Measurements from ENCODE around the gene TSPAN6. TPM values are rescaled to one million over a fixed set of nuclear protein-coding genes. Genes with fewer than 3 reads are reported as not detected.

TSPAN6 gene
- total and polyA plus RNA-seq, 10 of the 15 experiments (the other 5 are each of a cell fraction or from before 2014, with no cell fraction given), result 0.04 to 0.23 (median 0.08) TPM; not detected in 5

DNA sequence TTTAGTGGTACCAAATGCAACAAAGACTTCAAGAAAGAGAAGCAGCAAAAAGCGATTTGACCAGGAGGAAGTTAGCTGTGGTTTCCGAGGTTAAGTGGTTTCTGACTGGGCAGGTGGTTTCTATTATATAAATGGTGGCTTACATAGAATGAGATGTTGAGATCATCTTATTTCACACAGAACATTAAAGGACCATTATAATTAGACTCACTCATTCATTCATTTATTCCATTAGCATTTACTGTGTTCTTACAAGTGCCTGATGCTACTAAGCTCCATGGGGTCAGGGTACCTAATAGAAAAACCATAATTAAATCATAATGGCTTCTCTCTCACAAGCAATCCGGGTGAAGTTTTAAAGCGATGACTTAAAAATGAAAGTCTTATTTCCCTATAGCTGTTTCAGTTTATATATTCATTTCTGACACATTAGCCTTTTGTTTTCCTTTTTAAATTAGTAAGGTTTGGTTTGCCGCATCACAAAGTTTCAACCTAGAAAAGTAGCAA, 10.6 kb downstream of the TSPAN6 start (continued):
- TF ChIP-seq BHLHE40 (IDR thresholded peaks at IDR 0.05; ENCODE audit: borderline replicate concordance in 1 of 2, low read depth in 2 of 2, low read length in 1 of 2) (no peak), MEF2B (IDR thresholded peaks at IDR 0.05; ENCODE audit: partially characterized antibody, poor library complexity, severe bottlenecking) (peak; percentile 17), NR2F1 (conservative IDR thresholded peaks at IDR 0.05) (peak; percentile 42; the same call in 1 of the 2 replicates), SREBF1 (IDR thresholded peaks at IDR 0.05; ENCODE audit: low read length) (no peak), ZNF592 (IDR thresholded peaks at IDR 0.05) (no peak), NR2C2 (IDR thresholded peaks at IDR 0.05; ENCODE audit: borderline replicate concordance, control insufficient read depth, insufficient read length, low read depth) (no peak), NKRF (conservative IDR thresholded peaks at IDR 0.05) (no peak), CHD1 (IDR thresholded peaks at IDR 0.05; ENCODE audit: low read depth, low read length) (no peak), PML (IDR thresholded peaks at IDR 0.05; ENCODE audit: low read length) (peak; percentile 76; the same call in 1 of the 2 replicates), SMC3 (IDR thresholded peaks at IDR 0.05; ENCODE audit: borderline replicate concordance, low read length) (no peak), TCF7 (IDR thresholded peaks at IDR 0.05; ENCODE audit: borderline replicate concordance) (no peak; the same call in 1 of the 2 replicates), KAT2A (conservative IDR thresholded peaks at IDR 0.05; ENCODE audit: control insufficient read depth, low read depth, low read length) (no peak), MAX (IDR thresholded peaks at IDR 0.05; ENCODE audit: low read depth, low read length) (no peak)
- TF ChIP-seq, protein P1, sequence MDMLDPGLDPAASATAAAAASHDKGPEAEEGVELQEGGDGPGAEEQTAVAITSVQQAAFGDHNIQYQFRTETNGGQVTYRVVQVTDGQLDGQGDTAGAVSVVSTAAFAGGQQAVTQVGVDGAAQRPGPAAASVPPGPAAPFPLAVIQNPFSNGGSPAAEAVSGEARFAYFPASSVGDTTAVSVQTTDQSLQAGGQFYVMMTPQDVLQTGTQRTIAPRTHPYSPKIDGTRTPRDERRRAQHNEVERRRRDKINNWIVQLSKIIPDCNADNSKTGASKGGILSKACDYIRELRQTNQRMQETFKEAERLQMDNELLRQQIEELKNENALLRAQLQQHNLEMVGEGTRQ (IDR thresholded peaks at IDR 0.05; ENCODE audit: borderline replicate concordance, low read depth, low read length), result no peak
- TF ChIP-seq, protein P2, sequence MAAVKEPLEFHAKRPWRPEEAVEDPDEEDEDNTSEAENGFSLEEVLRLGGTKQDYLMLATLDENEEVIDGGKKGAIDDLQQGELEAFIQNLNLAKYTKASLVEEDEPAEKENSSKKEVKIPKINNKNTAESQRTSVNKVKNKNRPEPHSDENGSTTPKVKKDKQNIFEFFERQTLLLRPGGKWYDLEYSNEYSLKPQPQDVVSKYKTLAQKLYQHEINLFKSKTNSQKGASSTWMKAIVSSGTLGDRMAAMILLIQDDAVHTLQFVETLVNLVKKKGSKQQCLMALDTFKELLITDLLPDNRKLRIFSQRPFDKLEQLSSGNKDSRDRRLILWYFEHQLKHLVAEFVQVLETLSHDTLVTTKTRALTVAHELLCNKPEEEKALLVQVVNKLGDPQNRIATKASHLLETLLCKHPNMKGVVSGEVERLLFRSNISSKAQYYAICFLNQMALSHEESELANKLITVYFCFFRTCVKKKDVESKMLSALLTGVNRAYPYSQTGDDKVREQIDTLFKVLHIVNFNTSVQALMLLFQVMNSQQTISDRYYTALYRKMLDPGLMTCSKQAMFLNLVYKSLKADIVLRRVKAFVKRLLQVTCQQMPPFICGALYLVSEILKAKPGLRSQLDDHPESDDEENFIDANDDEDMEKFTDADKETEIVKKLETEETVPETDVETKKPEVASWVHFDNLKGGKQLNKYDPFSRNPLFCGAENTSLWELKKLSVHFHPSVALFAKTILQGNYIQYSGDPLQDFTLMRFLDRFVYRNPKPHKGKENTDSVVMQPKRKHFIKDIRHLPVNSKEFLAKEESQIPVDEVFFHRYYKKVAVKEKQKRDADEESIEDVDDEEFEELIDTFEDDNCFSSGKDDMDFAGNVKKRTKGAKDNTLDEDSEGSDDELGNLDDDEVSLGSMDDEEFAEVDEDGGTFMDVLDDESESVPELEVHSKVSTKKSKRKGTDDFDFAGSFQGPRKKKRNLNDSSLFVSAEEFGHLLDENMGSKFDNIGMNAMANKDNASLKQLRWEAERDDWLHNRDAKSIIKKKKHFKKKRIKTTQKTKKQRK (IDR thresholded peaks at IDR 0.05; ENCODE audit: low read depth, low read length), result no peak
- TF ChIP-seq, protein P3, sequence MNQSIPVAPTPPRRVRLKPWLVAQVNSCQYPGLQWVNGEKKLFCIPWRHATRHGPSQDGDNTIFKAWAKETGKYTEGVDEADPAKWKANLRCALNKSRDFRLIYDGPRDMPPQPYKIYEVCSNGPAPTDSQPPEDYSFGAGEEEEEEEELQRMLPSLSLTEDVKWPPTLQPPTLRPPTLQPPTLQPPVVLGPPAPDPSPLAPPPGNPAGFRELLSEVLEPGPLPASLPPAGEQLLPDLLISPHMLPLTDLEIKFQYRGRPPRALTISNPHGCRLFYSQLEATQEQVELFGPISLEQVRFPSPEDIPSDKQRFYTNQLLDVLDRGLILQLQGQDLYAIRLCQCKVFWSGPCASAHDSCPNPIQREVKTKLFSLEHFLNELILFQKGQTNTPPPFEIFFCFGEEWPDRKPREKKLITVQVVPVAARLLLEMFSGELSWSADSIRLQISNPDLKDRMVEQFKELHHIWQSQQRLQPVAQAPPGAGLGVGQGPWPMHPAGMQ (IDR thresholded peaks at IDR 0.05; ENCODE audit: borderline replicate concordance), result no peak; the same call in 1 of the 2 replicates
